NT2/D1 (cell line): ENCODE data around the gene GPALPP1.

Experiments
- SUZ12 ChIP-seq: IDR thresholded peaks from 2 replicates; pipeline ENCODE4 v1.6.1; 2011; ENCODE audit not compliant: insufficient read length, insufficient read depth; ENCODE audit errors: extremely low read depth
- ZNF274 ChIP-seq: IDR thresholded peaks from 2 replicates; pipeline ENCODE4 v1.6.1; 2011; ENCODE audit warnings: mild to moderate bottlenecking, low read depth, low read length

- TF ChIP-seq SUZ12 (no peak), ZNF274 (no peak)
Measured at GRCh38 chr13:45011198-45011597, 21.9 kb downstream of the GPALPP1 start.
